ENCODE measurements around the gene PLVAP. TPM values are rescaled to one million over a fixed set of nuclear protein-coding genes. Genes with fewer than 3 reads are reported as not detected.
A peak's percentile ranks its signal among the peaks of the same experiment; 100 is the strongest.

The PLVAP gene
- total and polyA plus RNA-seq, 9 of the 15 experiments (the other 6 are each of a cell fraction or from before 2014, with no cell fraction given): 0.09 to 0.84 (median 0.51) TPM; not detected in 4

DNA sequence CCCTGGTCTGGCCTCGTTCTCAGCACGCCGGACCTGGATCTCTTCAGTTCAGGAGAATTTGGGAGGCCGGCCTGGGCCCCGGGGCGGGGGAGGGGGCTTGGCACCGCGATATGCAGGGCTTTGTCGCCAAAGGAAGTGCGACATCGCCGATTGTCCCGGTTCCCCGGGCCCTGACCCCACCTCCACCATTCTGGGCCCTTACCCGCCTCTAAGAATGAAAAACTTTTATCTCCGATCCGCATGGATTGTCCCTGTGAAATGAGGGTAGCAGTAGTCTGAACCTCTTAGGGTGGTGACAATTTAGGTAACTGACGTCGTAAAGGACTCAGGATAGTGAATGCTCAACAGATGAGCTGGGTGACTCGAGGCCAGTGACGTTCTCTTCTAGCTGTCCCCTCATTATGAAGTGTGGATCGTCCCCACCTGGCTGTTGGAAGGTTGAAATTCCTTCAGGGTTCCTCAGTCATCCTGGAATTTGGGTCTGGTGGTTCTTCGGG is 67.1 kb downstream of the PLVAP start:
- Histone ChIP-seq H3K9me1 (ENCODE audit: control insufficient read depth, insufficient read depth, low read length) (no peaks in the 10 kb centered on the region), H3K4me1 (replicated peaks in 1 of 2; ENCODE audit: control insufficient read depth in 2 of 2, insufficient read depth in 2 of 2, low read length in 2 of 2) (peaks cover 18 to 61% of the 10 kb centered on the region in 2 experiments; a peak in 4 of 5 replicates), H3K9me3 (replicated peaks; ENCODE audit: control insufficient read depth, insufficient read depth, low read depth, low read length) (no peaks in the 10 kb centered on the region), H3K79me2 (ENCODE audit: control insufficient read depth, insufficient read depth, low read length) (peaks cover 64% of the 10 kb centered on the region), H2AFZ (ENCODE audit: low read depth, low read length) (peak overlapping the region; percentile 67), H3K4me3 (peak overlapping the region; percentile 94), H3K36me3 (ENCODE audit: control insufficient read depth, insufficient read depth, low read length) (peaks cover 41% of the 10 kb centered on the region), H3K27ac (ENCODE audit: extremely low read depth, low read depth, low read length) (peak overlapping the region; percentile 76), H3K27me3 (ENCODE audit: control insufficient read depth in 2 of 2, insufficient read depth in 2 of 2, low read length in 2 of 2) (no peaks in the 10 kb centered on the region), H3K4me2 (ENCODE audit: insufficient read depth, low read length) (peak overlapping the region; percentile 90), H3K9ac (ENCODE audit: insufficient read depth in 1 of 2, low read depth in 2 of 2, low read length in 2 of 2) (peak overlapping the region; percentile 86 to 95), H4K20me1 (replicated peaks; ENCODE audit: control insufficient read depth, insufficient read depth, low read length) (0 out of 2 replicates have a peak, but pooled peaks cover 5% of the 10 kb centered on the region)
- BruUV-seq (replicated peaks): no TSS peak
- in situ Hi-C loops (cut with MboI): no loop called here
- POLR2A ChIA-PET: interaction anchor here (0.7 to 7.7 kb wide), 4 partner anchors 15 to 67 kb away, joined by 3 to 78 read pairs (median 4); partner anchors contain the start of gene ANO8
- 2% methylated on average over 21 of the region's 23 CpGs for WGBS (ENCODE audit: insufficient coverage, low coverage, missing lambda C conversion rate)
- FAIRE-seq: peak; percentile 83
- peak in 1 of 4 experiments; percentile 37 for DNase-seq (ENCODE audit: extremely low read depth in 1 of 4, low spot score in 3 of 4)
- intact Hi-C loops (cut with micrococcal nuclease): loop anchor here (1.0 to 2.0 kb wide), 2 partner anchors 24 to 49 kb away; partner anchors contain the start of gene ANO8
- CTCF ChIA-PET (ENCODE audit: low intra/inter-chr PET ratio): no interaction called here
- ATAC-seq: no peak
- no peak for TF ChIP-seq ZNF431 (CRISPR knock-in tag; IDR thresholded peaks at IDR 0.05)
- TF ChIP-seq, protein P1, sequence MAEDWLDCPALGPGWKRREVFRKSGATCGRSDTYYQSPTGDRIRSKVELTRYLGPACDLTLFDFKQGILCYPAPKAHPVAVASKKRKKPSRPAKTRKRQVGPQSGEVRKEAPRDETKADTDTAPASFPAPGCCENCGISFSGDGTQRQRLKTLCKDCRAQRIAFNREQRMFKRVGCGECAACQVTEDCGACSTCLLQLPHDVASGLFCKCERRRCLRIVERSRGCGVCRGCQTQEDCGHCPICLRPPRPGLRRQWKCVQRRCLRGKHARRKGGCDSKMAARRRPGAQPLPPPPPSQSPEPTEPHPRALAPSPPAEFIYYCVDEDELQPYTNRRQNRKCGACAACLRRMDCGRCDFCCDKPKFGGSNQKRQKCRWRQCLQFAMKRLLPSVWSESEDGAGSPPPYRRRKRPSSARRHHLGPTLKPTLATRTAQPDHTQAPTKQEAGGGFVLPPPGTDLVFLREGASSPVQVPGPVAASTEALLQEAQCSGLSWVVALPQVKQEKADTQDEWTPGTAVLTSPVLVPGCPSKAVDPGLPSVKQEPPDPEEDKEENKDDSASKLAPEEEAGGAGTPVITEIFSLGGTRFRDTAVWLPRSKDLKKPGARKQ (CRISPR knock-in tag; IDR thresholded peaks at IDR 0.05): no peak
- TF ChIP-seq, protein P2, sequence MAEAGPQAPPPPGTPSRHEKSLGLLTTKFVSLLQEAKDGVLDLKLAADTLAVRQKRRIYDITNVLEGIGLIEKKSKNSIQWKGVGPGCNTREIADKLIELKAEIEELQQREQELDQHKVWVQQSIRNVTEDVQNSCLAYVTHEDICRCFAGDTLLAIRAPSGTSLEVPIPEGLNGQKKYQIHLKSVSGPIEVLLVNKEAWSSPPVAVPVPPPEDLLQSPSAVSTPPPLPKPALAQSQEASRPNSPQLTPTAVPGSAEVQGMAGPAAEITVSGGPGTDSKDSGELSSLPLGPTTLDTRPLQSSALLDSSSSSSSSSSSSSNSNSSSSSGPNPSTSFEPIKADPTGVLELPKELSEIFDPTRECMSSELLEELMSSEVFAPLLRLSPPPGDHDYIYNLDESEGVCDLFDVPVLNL (CRISPR knock-in tag; IDR thresholded peaks at IDR 0.05; ENCODE audit: low read depth): no peak
- no peak for TF ChIP-seq NELFE (IDR thresholded peaks at IDR 0.05; ENCODE audit: insufficient read depth, insufficient read length)
- peak; percentile 32 for TF ChIP-seq HCFC1 (IDR thresholded peaks at IDR 0.05; ENCODE audit: low read depth, low read length)
- TF ChIP-seq NCOA1 (IDR thresholded peaks at IDR 0.05; ENCODE audit: low read depth): peak; percentile 72
- 0 out of 2 replicates have a peak, but pooled peaks have one; percentile 31 for TF ChIP-seq ZNF589 (CRISPR knock-in tag; IDR thresholded peaks at IDR 0.05; ENCODE audit: low read depth)
- TF ChIP-seq NR2C1 (IDR thresholded peaks at IDR 0.05): peak; percentile 96; the same call in 1 of the 2 replicates
- TF ChIP-seq NR2C1 (tag; IDR thresholded peaks at IDR 0.05): no peak; the same call in none of the 2 replicates
- TF ChIP-seq, protein P3, sequence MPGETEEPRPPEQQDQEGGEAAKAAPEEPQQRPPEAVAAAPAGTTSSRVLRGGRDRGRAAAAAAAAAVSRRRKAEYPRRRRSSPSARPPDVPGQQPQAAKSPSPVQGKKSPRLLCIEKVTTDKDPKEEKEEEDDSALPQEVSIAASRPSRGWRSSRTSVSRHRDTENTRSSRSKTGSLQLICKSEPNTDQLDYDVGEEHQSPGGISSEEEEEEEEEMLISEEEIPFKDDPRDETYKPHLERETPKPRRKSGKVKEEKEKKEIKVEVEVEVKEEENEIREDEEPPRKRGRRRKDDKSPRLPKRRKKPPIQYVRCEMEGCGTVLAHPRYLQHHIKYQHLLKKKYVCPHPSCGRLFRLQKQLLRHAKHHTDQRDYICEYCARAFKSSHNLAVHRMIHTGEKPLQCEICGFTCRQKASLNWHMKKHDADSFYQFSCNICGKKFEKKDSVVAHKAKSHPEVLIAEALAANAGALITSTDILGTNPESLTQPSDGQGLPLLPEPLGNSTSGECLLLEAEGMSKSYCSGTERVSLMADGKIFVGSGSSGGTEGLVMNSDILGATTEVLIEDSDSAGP (CRISPR knock-in tag; IDR thresholded peaks at IDR 0.05): no peak
- TF ChIP-seq, protein P4, sequence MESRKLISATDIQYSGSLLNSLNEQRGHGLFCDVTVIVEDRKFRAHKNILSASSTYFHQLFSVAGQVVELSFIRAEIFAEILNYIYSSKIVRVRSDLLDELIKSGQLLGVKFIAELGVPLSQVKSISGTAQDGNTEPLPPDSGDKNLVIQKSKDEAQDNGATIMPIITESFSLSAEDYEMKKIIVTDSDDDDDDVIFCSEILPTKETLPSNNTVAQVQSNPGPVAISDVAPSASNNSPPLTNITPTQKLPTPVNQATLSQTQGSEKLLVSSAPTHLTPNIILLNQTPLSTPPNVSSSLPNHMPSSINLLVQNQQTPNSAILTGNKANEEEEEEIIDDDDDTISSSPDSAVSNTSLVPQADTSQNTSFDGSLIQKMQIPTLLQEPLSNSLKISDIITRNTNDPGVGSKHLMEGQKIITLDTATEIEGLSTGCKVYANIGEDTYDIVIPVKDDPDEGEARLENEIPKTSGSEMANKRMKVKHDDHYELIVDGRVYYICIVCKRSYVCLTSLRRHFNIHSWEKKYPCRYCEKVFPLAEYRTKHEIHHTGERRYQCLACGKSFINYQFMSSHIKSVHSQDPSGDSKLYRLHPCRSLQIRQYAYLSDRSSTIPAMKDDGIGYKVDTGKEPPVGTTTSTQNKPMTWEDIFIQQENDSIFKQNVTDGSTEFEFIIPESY (CRISPR knock-in tag; IDR thresholded peaks at IDR 0.05): no peak

Data from K562 (cell line).